Vagina (tissue), 2 donors: Measurements from ENCODE around the gene KRT86. TPM values are rescaled to one million over a fixed set of nuclear protein-coding genes. Genes with fewer than 3 reads are reported as not detected.

Source experiments
- DNase-seq, 2 donors: peaks; one replicate each; pipeline ENCODE4 v3.0.0-alpha.2; 2017; ENCODE audit errors: extremely low spot score in 2 of 2
- H3K27ac ChIP-seq: fragments of 200-600 bp; sonication (generic); one replicate; pipeline ENCODE4 v1.5.1; 2019
- H3K27me3 ChIP-seq: fragments of 200-600 bp; sonication (generic); one replicate; pipeline ENCODE4 v1.5.1; 2019
- H3K36me3 ChIP-seq, 2 donors: fragments of 200-600 bp; sonication (generic); one replicate each; pipeline ENCODE4 v1.5.1; 2017 to 2019
- H3K4me1 ChIP-seq: fragments of 200-600 bp; sonication (generic); one replicate; pipeline ENCODE4 v1.5.1; 2019
- H3K4me3 ChIP-seq, 2 donors: fragments of 200-600 bp; sonication (generic); 1 replicate in 1 of 2; 2 replicates in 1 of 2; pipeline ENCODE4 v1.5.1; 2016 to 2019
- H3K9me3 ChIP-seq: fragments of 200-600 bp; sonication (generic); one replicate; pipeline ENCODE4 v1.5.1; 2019
- CTCF ChIP-seq, 3 experiments: fragments of 450-650 bp in 2 of 3; fragments of 200-600 bp in 1 of 3; sonication (generic) in 1 of 3; IDR thresholded peaks; one replicate each; pipeline ENCODE4 v1.5.1; 2017 to 2019; ENCODE audit warnings: antibody characterized with exemption in 3 of 3, mild to moderate bottlenecking in 2 of 3, moderate library complexity in 2 of 3
- POLR2A ChIP-seq, 2 donors: fragments of 450-650 bp; IDR thresholded peaks; one replicate each; pipeline ENCODE4 v1.6.1; 2017; ENCODE audit warnings: antibody characterized with exemption in 2 of 2, mild to moderate bottlenecking in 2 of 2, moderate library complexity in 2 of 2
- POLR2AphosphoS5 ChIP-seq, 2 donors: sonication (generic); formaldehyde crosslinking; IDR thresholded peaks; one replicate each; pipeline ENCODE4 v1.9.0; 2017; ENCODE audit warnings: antibody characterized with exemption in 2 of 2, mild to moderate bottlenecking in 2 of 2, low read depth in 1 of 2; ENCODE audit not compliant: insufficient read depth in 1 of 2
- intact Hi-C: fragments of 100-400 bp; cut with DNase I; formaldehyde crosslinking; loops from one replicate; pipeline ENCODE4 v1.15.1; 2023
- total RNA-seq: library from RNA; depleted of rRNA; stranded (reverse); fragments of >200 nt; gene quantifications from one replicate; pipeline ENCODE4 v1.2.3, GENCODE V29; 2016

The KRT86 gene
- total RNA-seq, 1 donor from 2014 or later = not detected

GRCh38 chr12:52334185-52334584 lies 59.7 kb downstream of the KRT86 start:
- no peak overlapping the region for H3K27ac ChIP-seq
- DNase-seq = no peak
- no peaks in the 10 kb centered on the region for H3K27me3 ChIP-seq
- intact Hi-C loops = no loop called here
- no peak for TF ChIP-seq POLR2AphosphoS5 (IDR thresholded peaks at IDR 0.05; ENCODE audit: insufficient read depth in 1 of 2, low read depth in 1 of 2)
- TF ChIP-seq CTCF (IDR thresholded peaks at IDR 0.05) = no peak
- TF ChIP-seq POLR2A (IDR thresholded peaks at IDR 0.05) = no peak
- H3K36me3 ChIP-seq = no peaks in the 10 kb centered on the region
- no peak overlapping the region for H3K4me3 ChIP-seq
- no peaks in the 10 kb centered on the region for H3K4me1 ChIP-seq
- no peaks in the 10 kb centered on the region for H3K9me3 ChIP-seq

- H3K27me3 ChIP-seq = no peaks in the 10 kb centered on the region
- H3K27ac ChIP-seq = no peak overlapping the region
- H3K4me3 ChIP-seq = no peak overlapping the region
- no peak for TF ChIP-seq CTCF (IDR thresholded peaks at IDR 0.05)
- TF ChIP-seq POLR2A (IDR thresholded peaks at IDR 0.05) = no peak
- no peak for TF ChIP-seq POLR2AphosphoS5 (IDR thresholded peaks at IDR 0.05; ENCODE audit: insufficient read depth in 1 of 2, low read depth in 1 of 2)
- H3K9me3 ChIP-seq = no peaks in the 10 kb centered on the region
- intact Hi-C loops = no loop called here
- H3K4me1 ChIP-seq = no peaks in the 10 kb centered on the region
- no peaks in the 10 kb centered on the region for H3K36me3 ChIP-seq
- DNase-seq = no peak
Measured at GRCh38 chr12:52335598-52336262, 61.3 kb downstream of the KRT86 start.

GRCh38 chr12:52336641-52337040 lies 62.2 kb downstream of the KRT86 start:
- TF ChIP-seq CTCF (IDR thresholded peaks at IDR 0.05) = no peak
- TF ChIP-seq POLR2A (IDR thresholded peaks at IDR 0.05) = no peak
- TF ChIP-seq POLR2AphosphoS5 (IDR thresholded peaks at IDR 0.05; ENCODE audit: insufficient read depth in 1 of 2, low read depth in 1 of 2) = no peak
- no peaks in the 10 kb centered on the region for H3K4me1 ChIP-seq
- no peak overlapping the region for H3K27ac ChIP-seq
- H3K9me3 ChIP-seq = no peaks in the 10 kb centered on the region
- H3K36me3 ChIP-seq = no peaks in the 10 kb centered on the region
- no peaks in the 10 kb centered on the region for H3K27me3 ChIP-seq
- intact Hi-C loops = no loop called here
- no peak for DNase-seq
- no peak overlapping the region for H3K4me3 ChIP-seq

GRCh38 chr12:52337054-52337453 lies 62.6 kb downstream of the KRT86 start:
- no peak for TF ChIP-seq POLR2A (IDR thresholded peaks at IDR 0.05)
- TF ChIP-seq CTCF (IDR thresholded peaks at IDR 0.05) = no peak
- no peak for TF ChIP-seq POLR2AphosphoS5 (IDR thresholded peaks at IDR 0.05; ENCODE audit: insufficient read depth in 1 of 2, low read depth in 1 of 2)
- intact Hi-C loops = no loop called here

GRCh38 chr12:52338241-52338960 lies 64.0 kb downstream of the KRT86 start:
- no peaks in the 10 kb centered on the region for H3K36me3 ChIP-seq
- no peaks in the 10 kb centered on the region for H3K4me1 ChIP-seq
- no peak overlapping the region for H3K27ac ChIP-seq
- no peaks in the 10 kb centered on the region for H3K9me3 ChIP-seq
- DNase-seq = no peak
- H3K4me3 ChIP-seq = no peak overlapping the region
- no peaks in the 10 kb centered on the region for H3K27me3 ChIP-seq
- intact Hi-C loops = no loop called here
- no peak for TF ChIP-seq CTCF (IDR thresholded peaks at IDR 0.05)
- no peak for TF ChIP-seq POLR2AphosphoS5 (IDR thresholded peaks at IDR 0.05; ENCODE audit: insufficient read depth in 1 of 2, low read depth in 1 of 2)
- TF ChIP-seq POLR2A (IDR thresholded peaks at IDR 0.05) = no peak

More at GRCh38 chr12:52337054-52337453, 62.6 kb downstream of the KRT86 start:
- DNase-seq = no peak
- Histone ChIP-seq H3K4me3 (no peak overlapping the region), H3K4me1 (no peaks in the 10 kb centered on the region), H3K9me3 (no peaks in the 10 kb centered on the region), H3K27ac (no peak overlapping the region), H3K27me3 (no peaks in the 10 kb centered on the region), H3K36me3 (no peaks in the 10 kb centered on the region)
